ENCODE results near the gene KIAA0825.
A peak's percentile ranks its signal among the peaks of the same experiment; 100 is the strongest.

Gene KIAA0825

GRCh38 chr5:94618493-94619328 lies at the start of gene KIAA0825, which contains the start of gene SLF1:
Gene KIAA0825, minus strand, starts transcription at chr5:94618604. Its CDS starts 81,478 bp downstream, at chr5:94537126.
Gene SLF1, plus strand, starts transcription at chr5:94618669. Its CDS starts 10,142 bp downstream, at chr5:94628811.
- peak; percentile 88 for DNase-seq

GRCh38 chr5:94667937-94668336 lies 49.5 kb upstream of the KIAA0825 start:
- no peak for DNase-seq

GRCh38 chr5:94661086-94661485 lies 42.7 kb upstream of the KIAA0825 start:
- no peak for DNase-seq

- no peak for DNase-seq
Observed at GRCh38 chr5:94660506-94660905, 42.1 kb upstream of the KIAA0825 start.

GRCh38 chr5:94658272-94658671 lies 39.9 kb upstream of the KIAA0825 start:
- DNase-seq = no peak

GRCh38 chr5:94649874-94650273 lies 31.5 kb upstream of the KIAA0825 start:
- no peak for DNase-seq

- DNase-seq = no peak
Observed at GRCh38 chr5:94646758-94647157, 28.4 kb upstream of the KIAA0825 start.

- DNase-seq = no peak
Observed at GRCh38 chr5:94645053-94645452, 26.6 kb upstream of the KIAA0825 start.

GRCh38 chr5:94640176-94640575 lies 21.8 kb upstream of the KIAA0825 start:
- DNase-seq = no peak

GRCh38 chr5:94632024-94632423 lies 13.6 kb upstream of the KIAA0825 start:
- DNase-seq = no peak

GRCh38 chr5:94627191-94627590 lies 8.8 kb upstream of the KIAA0825 start:
- no peak for DNase-seq

- no peak for DNase-seq
Observed at GRCh38 chr5:94623877-94624276, 5.5 kb upstream of the KIAA0825 start.

GRCh38 chr5:94623011-94623410 lies 4.6 kb upstream of the KIAA0825 start:
- no peak for DNase-seq

GRCh38 chr5:94621763-94622162 lies 3.4 kb upstream of the KIAA0825 start:
- no peak for DNase-seq

- no peak for DNase-seq
Observed at GRCh38 chr5:94620256-94620655, 1.9 kb upstream of the KIAA0825 start.

- DNase-seq = peak; percentile 49
Observed at GRCh38 chr5:94618029-94618492, 343 bp downstream of the KIAA0825 start.

GRCh38 chr5:94615862-94616261 lies 2.5 kb downstream of the KIAA0825 start:
- no peak for DNase-seq

GRCh38 chr5:94614156-94614805 lies 4.1 kb downstream of the KIAA0825 start:
- DNase-seq = no peak

- DNase-seq = peak; percentile 11
Observed at GRCh38 chr5:94613583-94613982, 4.8 kb downstream of the KIAA0825 start.

GRCh38 chr5:94595281-94595840 lies 23.0 kb downstream of the KIAA0825 start:
- no peak for DNase-seq

- peak; percentile 68 for DNase-seq
Observed at GRCh38 chr5:94577466-94578245, 40.7 kb downstream of the KIAA0825 start.

GRCh38 chr5:94575196-94575595 lies 43.2 kb downstream of the KIAA0825 start:
- DNase-seq = peak; percentile 48

GRCh38 chr5:94573349-94573748 lies 45.1 kb downstream of the KIAA0825 start:
- DNase-seq = peak; percentile 21
